Adrenal gland (tissue), 5 donors: ENCODE results near the gene RXRB.

Experiments
- POLR2A ChIP-seq, 2 donors: fragments of 450-650 bp; IDR thresholded peaks; one replicate each; pipeline ENCODE4 v1.6.1; 2017; ENCODE audit warnings: antibody characterized with exemption in 2 of 2, mild to moderate bottlenecking in 2 of 2, moderate library complexity in 1 of 2
- TF ChIP-seq, protein P1 (sequence below), 6 experiments: fragments of 450-650 bp in 4 of 6; fragments of 200-600 bp in 2 of 6; sonication (generic) in 1 of 6; IDR thresholded peaks; 1 replicate in 5 of 6; 2 replicates in 1 of 6; pipeline versions ENCODE4 v1.5.1 to v1.8.0; 2016 to 2021; ENCODE audit warnings: antibody characterized with exemption in 6 of 6, mild to moderate bottlenecking in 2 of 6, moderate library complexity in 1 of 6
- donor health status: DM: no; HTN: no; CAD: no.

DNA sequence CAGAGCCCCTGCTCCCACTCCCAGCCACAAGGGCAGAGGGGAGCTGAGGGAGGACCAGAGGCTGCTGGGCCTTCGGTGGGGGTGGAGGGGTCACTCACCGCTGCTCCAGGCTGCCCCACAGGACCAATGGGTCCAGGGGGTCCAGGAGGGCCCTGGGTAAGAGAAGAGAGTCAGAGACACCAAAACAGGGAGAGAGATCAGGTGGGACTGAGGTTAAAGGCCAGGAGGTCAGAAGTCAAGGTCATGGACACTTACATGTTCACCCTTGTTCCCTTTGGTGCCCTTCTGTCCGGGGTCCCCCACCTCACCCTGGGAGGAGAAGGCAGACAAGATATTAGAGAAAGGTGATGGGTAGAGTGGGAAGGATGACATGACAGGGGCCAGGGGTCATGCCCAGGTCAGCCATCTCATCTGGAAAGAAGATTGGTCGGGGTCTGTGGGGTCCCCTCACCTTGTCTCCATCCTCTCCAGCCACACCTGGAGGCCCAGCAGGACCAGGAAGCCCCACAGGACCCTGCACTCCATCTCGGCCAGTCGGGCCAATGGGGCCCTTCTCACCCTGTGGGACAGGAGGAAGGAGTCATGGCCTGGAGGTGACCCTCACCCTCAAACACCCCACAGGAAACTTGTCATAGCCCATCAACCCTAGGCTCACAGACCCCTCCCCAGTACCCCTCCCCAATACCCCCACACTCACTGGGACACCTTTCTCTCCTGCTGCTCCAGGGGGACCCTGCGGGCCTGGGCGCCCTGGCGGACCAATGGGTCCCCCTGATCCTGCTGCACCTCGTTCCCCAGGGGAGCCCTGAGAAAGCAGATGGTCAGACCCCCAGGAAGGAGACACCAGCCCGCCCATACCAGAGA, 29.2 kb downstream of the RXRB start:
- TF ChIP-seq, protein P1, sequence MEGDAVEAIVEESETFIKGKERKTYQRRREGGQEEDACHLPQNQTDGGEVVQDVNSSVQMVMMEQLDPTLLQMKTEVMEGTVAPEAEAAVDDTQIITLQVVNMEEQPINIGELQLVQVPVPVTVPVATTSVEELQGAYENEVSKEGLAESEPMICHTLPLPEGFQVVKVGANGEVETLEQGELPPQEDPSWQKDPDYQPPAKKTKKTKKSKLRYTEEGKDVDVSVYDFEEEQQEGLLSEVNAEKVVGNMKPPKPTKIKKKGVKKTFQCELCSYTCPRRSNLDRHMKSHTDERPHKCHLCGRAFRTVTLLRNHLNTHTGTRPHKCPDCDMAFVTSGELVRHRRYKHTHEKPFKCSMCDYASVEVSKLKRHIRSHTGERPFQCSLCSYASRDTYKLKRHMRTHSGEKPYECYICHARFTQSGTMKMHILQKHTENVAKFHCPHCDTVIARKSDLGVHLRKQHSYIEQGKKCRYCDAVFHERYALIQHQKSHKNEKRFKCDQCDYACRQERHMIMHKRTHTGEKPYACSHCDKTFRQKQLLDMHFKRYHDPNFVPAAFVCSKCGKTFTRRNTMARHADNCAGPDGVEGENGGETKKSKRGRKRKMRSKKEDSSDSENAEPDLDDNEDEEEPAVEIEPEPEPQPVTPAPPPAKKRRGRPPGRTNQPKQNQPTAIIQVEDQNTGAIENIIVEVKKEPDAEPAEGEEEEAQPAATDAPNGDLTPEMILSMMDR (IDR thresholded peaks at IDR 0.05) = no peak
- TF ChIP-seq POLR2A (IDR thresholded peaks at IDR 0.05) = no peak
